DLD1 (cell line): Measurements from ENCODE around the gene LSP1.
"Not testable (repeated sequence)": the region's sequence is repeated elsewhere in the genome, so short reads cannot be mapped to it uniquely, and the experiment has no call there.

Experiments used
- in situ Hi-C: cut with HindIII; loops from 2 replicates; pipeline ENCODE4 v1.10.0; 2017; ENCODE audit warnings: low sequenced_read_pairs

LSP1 gene

DNA sequence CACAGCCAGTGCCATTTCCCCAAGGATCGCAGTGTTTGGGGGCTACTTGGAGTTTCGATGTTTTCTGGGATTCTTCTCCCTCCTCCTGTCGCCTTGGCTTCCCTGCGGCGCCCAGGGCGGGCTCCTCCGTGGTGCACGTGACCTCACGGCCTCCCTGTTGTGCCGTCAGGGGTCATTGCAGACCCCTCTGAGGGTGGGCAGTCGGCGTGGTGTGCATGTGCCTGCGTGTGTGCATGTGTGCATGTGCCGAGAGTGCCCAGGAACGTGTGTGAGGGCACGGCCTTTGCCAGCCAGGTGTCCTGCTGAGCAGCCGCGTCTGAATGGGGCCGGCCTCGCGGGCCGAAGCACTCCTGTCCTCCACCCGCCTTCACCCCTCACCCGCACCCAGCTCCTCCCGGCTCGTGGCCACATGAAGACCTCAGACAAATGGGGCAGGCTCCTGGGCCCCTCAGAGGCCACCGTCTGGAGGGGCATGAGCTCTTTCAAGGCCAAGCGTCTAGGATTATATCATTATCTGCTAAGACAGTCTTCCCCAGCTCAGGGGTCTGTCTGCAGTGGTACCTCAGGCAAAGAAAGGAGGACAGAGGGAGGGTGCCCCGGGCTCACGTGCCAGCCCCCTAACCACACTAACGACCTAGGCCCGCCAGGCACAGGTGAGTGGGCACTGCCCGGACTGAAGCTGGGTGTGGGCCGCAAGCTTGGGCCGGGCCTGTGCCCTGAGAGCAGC, 84.9 kb downstream of the LSP1 start:
- in situ Hi-C loops = no loop called here

DNA sequence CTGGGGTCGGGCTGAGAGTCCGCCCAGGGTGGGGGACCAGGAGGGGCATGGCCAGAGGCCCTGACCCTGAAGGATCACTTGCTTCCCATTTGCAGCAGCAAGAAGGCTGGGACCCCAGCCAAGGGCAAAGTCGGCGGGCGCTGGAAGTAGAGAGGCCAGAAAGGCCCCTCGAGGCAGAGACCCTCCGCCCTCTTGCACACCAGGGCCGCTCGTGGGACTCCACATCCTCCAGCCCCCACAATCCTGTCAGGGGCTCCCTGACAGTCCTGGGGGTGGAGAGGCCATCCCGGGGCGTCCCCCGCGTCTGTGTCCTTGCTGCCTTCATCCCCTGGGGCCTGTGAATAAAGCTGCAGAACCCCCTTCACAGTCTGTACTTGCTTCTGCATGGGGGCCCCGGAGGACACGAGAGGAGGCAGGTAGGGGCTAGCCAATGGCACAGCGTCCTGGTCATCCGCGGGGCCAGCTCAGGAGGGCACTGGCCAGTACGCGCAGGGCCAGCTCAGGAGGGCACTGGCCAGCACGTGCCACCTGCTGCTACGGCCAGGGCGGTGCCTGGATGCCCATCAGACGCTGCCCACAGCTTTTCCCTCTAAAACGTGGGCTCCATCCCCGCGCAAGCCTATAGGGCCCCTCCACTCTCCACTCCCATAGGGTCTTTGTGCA, 85.6 kb downstream of the LSP1 start:
- in situ Hi-C loops = no loop called here

DNA sequence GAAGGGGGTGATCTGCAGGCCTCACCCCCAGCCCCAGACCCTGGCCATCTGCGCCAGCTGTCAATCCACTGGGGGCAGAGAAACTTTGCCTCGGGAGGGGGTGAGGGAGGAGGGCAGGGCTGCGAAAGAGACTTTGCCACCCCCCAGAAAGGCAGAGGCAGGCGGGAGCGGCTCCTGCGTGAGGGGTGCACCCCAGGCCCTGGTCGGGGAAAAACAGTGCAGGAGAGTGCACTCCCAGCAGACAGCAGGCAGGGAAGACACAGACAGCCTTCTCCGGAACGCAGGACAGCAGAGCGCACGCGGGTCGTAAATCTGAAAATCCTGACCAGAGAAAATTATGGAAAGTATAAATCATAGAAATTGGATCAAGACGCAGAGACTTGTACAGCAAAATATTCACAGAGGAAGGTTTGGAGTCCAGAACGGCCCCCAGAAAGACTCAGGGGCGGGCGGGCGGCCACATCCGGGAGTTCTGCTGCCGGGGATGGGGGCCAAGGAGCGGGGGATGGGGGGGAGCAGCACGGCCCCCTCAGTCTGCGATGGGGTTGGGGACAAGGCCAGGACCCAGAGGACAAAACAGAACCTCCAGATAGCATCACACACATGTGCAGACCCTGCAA, 86.2 kb downstream of the LSP1 start:
- in situ Hi-C loops = no loop called here

- in situ Hi-C loops = not testable (repeated sequence)
Measured at GRCh38 chr11:1939788-1940187, 86.9 kb downstream of the LSP1 start.
